IMR-90 (cell line): ENCODE data around the gene NOP9. TPM values are rescaled to one million over a fixed set of nuclear protein-coding genes. Genes with fewer than 3 reads are reported as not detected.

Experiments used
- ATAC-seq: fragments of 200-7000 bp; cut with Tn5 transposase; 2 replicates; pipeline ENCODE4 v1.9.1; 2020; ENCODE audit warnings: low read depth, mild to moderate bottlenecking, moderate library complexity
- BruUV-seq: library from RNA; stranded (reverse); fragments of 400-500 nt; replicated peaks from 2 replicates; lab custom pipeline; 2021; lab: Mats Ljungman, UMichigan
- CTCF ChIA-PET: fragments of 300-600 bp; formaldehyde crosslinking; extraction: SDS; loops from one replicate; lab custom pipeline; 2021; ENCODE audit warnings: antibody characterized with exemption; lab: Yijun Ruan, JAX
- POLR2A ChIA-PET: fragments of 300-600 bp; sonication (Branson Sonifier 250); formaldehyde crosslinking; loops from one replicate; lab custom pipeline; 2022; ENCODE audit warnings: antibody characterized with exemption; ENCODE audit not compliant: unreplicated experiment; lab: Charles Lee
- DNase-seq: peaks from one replicate; pipeline ENCODE4 v3.0.0; 2013
- H2AFZ ChIP-seq: replicated peaks from 2 replicates; pipeline ENCODE3; 2013; ENCODE audit warnings: low read length, mild to moderate bottlenecking; ENCODE audit not compliant: poor library complexity
- H2AK5ac ChIP-seq: 2 replicates; pipeline ENCODE4 v1.6.1; 2013; ENCODE audit warnings: low read depth, low read length, inconsistent platforms
- H2AK9ac ChIP-seq: replicated peaks from 2 replicates; pipeline ENCODE3; 2013; ENCODE audit warnings: mild to moderate bottlenecking, low read depth, low read length, moderate library complexity; ENCODE audit not compliant: poor library complexity
- H2BK120ac ChIP-seq: 2 replicates; pipeline ENCODE4 v1.6.1; 2013; ENCODE audit warnings: low read depth, low read length, inconsistent platforms
- H2BK15ac ChIP-seq: 3 replicates; pipeline ENCODE4 v1.6.1; 2013; ENCODE audit warnings: low read depth, low read length, inconsistent platforms
- H2BK20ac ChIP-seq: 2 replicates; pipeline ENCODE4 v1.6.1; 2013; ENCODE audit warnings: low read depth, mild to moderate bottlenecking, inconsistent platforms, low read length, moderate library complexity
- H2BK5ac ChIP-seq: 2 replicates; pipeline ENCODE4 v1.6.1; 2013; ENCODE audit warnings: mild to moderate bottlenecking, low read depth, low read length, inconsistent platforms; ENCODE audit not compliant: poor library complexity, severe bottlenecking
- H3K14ac ChIP-seq: replicated peaks from 2 replicates; pipeline ENCODE4 v1.6.1; 2013; ENCODE audit warnings: low read depth, low read length, inconsistent platforms
- H3K18ac ChIP-seq: 2 replicates; pipeline ENCODE4 v1.6.1; 2013; ENCODE audit warnings: low read depth, low read length, control low read depth
- H3K23ac ChIP-seq: 2 replicates; pipeline ENCODE4 v1.6.1; 2013; ENCODE audit warnings: low read depth, low read length, inconsistent platforms
- H3K27ac ChIP-seq: 2 replicates; pipeline ENCODE4 v1.5.1; 2013; ENCODE audit warnings: mild to moderate bottlenecking, control low read depth, low read length; ENCODE audit not compliant: insufficient read depth
- H3K27me3 ChIP-seq: 2 replicates; pipeline ENCODE4 v1.6.1; 2013; ENCODE audit warnings: low read length; ENCODE audit not compliant: control insufficient read depth, insufficient read depth
- H3K36me3 ChIP-seq: 2 replicates; pipeline ENCODE4 v1.6.1; 2013; ENCODE audit warnings: low read length, mixed read lengths; ENCODE audit not compliant: control insufficient read depth, insufficient read depth
- H3K4ac ChIP-seq: 2 replicates; pipeline ENCODE4 v1.6.1; 2013; ENCODE audit warnings: low read depth, low read length, inconsistent platforms
- H3K4me1 ChIP-seq: 2 replicates; pipeline ENCODE4 v1.6.1; 2013; ENCODE audit warnings: low read length, mixed read lengths; ENCODE audit not compliant: control insufficient read depth, insufficient read depth
- H3K4me2 ChIP-seq: 2 replicates; pipeline ENCODE4 v1.6.1; 2013; ENCODE audit warnings: low read depth, mild to moderate bottlenecking, control low read depth, low read length, moderate library complexity
- H3K4me3 ChIP-seq: 2 replicates; pipeline ENCODE4 v1.5.1; 2013; ENCODE audit warnings: low read depth, mild to moderate bottlenecking, control low read depth, low read length, moderate library complexity; ENCODE audit not compliant: insufficient read depth
- H3K56ac ChIP-seq: 2 replicates; pipeline ENCODE4 v1.6.1; 2013; ENCODE audit warnings: low read length, inconsistent platforms; ENCODE audit not compliant: insufficient read depth; ENCODE audit errors: extremely low read depth
- H3K79me1 ChIP-seq, 2 experiments: 2 replicates each; pipeline ENCODE4 v1.6.1; 2013; ENCODE audit warnings: low read length in 2 of 2, inconsistent platforms in 1 of 2, low read depth in 1 of 2
- H3K9ac ChIP-seq: 2 replicates; pipeline ENCODE4 v1.6.1; 2013; ENCODE audit warnings: low read depth, low read length, control low read depth
- H3K9me1 ChIP-seq: 2 replicates; pipeline ENCODE4 v1.6.1; 2013; ENCODE audit warnings: low read length, inconsistent platforms; ENCODE audit not compliant: insufficient read depth
- H3K9me3 ChIP-seq: 2 replicates; pipeline ENCODE4 v1.6.1; 2013; ENCODE audit warnings: low read length; ENCODE audit not compliant: control insufficient read depth, insufficient read depth
- H4K20me1 ChIP-seq: 2 replicates; pipeline ENCODE4 v1.6.1; 2013; ENCODE audit warnings: low read length, inconsistent platforms; ENCODE audit not compliant: insufficient read depth
- H4K5ac ChIP-seq: 2 replicates; pipeline ENCODE4 v1.6.1; 2013; ENCODE audit warnings: mild to moderate bottlenecking, low read depth, low read length, control low read depth
- H4K8ac ChIP-seq, 2 experiments: 2 replicates each; pipeline ENCODE4 v1.6.1; 2013; ENCODE audit warnings: low read depth in 2 of 2, low read length in 2 of 2, control low read depth in 1 of 2, inconsistent platforms in 1 of 2
- H4K91ac ChIP-seq: 2 replicates; pipeline ENCODE4 v1.6.1; 2013; ENCODE audit warnings: low read depth, low read length, inconsistent platforms; ENCODE audit not compliant: insufficient read depth
- BHLHE40 ChIP-seq: fragments of 150-350 bp; IDR thresholded peaks from 2 replicates; pipeline ENCODE4 v1.6.1; 2016; ENCODE audit warnings: mild to moderate bottlenecking, low read depth, low read length
- CEBPB ChIP-seq: IDR thresholded peaks from 2 replicates; pipeline ENCODE4 v1.6.1; 2012; ENCODE audit warnings: low read depth, low read length, improper control_type of control experiment
- CHD1 ChIP-seq: IDR thresholded peaks from 2 replicates; pipeline ENCODE4 v1.6.1; 2012; ENCODE audit warnings: low read depth, low read length, improper control_type of control experiment
- ELK1 ChIP-seq: fragments of 150-350 bp; IDR thresholded peaks from 2 replicates; pipeline ENCODE4 v1.6.1; 2016; ENCODE audit warnings: low read depth, mild to moderate bottlenecking, low read length, moderate library complexity, borderline replicate concordance
- FOS ChIP-seq: fragments of 150-350 bp; IDR thresholded peaks from 2 replicates; pipeline ENCODE4 v1.6.1; 2016; ENCODE audit warnings: low read depth, low read length
- MAFK ChIP-seq: IDR thresholded peaks from 2 replicates; pipeline ENCODE4 v1.6.1; 2012; ENCODE audit warnings: low read depth, low read length, improper control_type of control experiment
- MAZ ChIP-seq: IDR thresholded peaks from 2 replicates; pipeline ENCODE4 v1.6.1; 2012; ENCODE audit warnings: low read depth, mild to moderate bottlenecking, low read length, improper control_type of control experiment, moderate library complexity, borderline replicate concordance
- MXI1 ChIP-seq: IDR thresholded peaks from 2 replicates; pipeline ENCODE4 v1.6.1; 2012; ENCODE audit warnings: low read depth, mild to moderate bottlenecking, low read length, moderate library complexity, borderline replicate concordance
- NFE2L2 ChIP-seq: fragments of 150-350 bp; IDR thresholded peaks from 2 replicates; pipeline ENCODE4 v1.6.1; 2016; ENCODE audit warnings: low read depth, mild to moderate bottlenecking, low read length
- POLR2A ChIP-seq: IDR thresholded peaks from 2 replicates; pipeline ENCODE4 v1.6.1; 2012; ENCODE audit warnings: mild to moderate bottlenecking, low read depth, low read length
- RAD21 ChIP-seq: IDR thresholded peaks from 2 replicates; pipeline ENCODE4 v1.6.1; 2012; ENCODE audit warnings: low read length, improper control_type of control experiment
- RCOR1 ChIP-seq: IDR thresholded peaks from 2 replicates; pipeline ENCODE4 v1.6.1; 2012; ENCODE audit warnings: mild to moderate bottlenecking, low read length, improper control_type of control experiment; ENCODE audit not compliant: insufficient replicate concordance
- RFX5 ChIP-seq: IDR thresholded peaks from 2 replicates; pipeline ENCODE4 v1.8.0; 2012; ENCODE audit warnings: low read depth, mild to moderate bottlenecking, low read length, moderate library complexity
- SMC3 ChIP-seq: fragments of 150-350 bp; IDR thresholded peaks from 2 replicates; pipeline ENCODE4 v1.6.1; 2016; ENCODE audit warnings: low read depth, mild to moderate bottlenecking, antibody characterized with exemption, low read length, moderate library complexity
- whole genome bisulfite sequencing, 2 experiments: methylation state at CpG; one replicate each; pipeline versions ENCODE4 v1.1.5 to v1.1.7; 2013; ENCODE audit warnings: missing lambda C conversion rate in 2 of 2; ENCODE audit not compliant: insufficient read length in 1 of 2; ENCODE audit errors: extremely low coverage in 2 of 2; 5-methylcytosine and 5-hydroxymethylcytosine counted together
- dilution Hi-C: fragments of 300-500 bp; cut with HindIII; formaldehyde crosslinking; loops from one replicate; pipeline ENCODE4 v1.14.3; 2018; ENCODE audit warnings: low sequenced_read_pairs; ENCODE audit not compliant: unreplicated experiment
- in situ Hi-C: fragments of 300-500 bp; cut with MboI; formaldehyde crosslinking; loops from 3 replicates; pipeline ENCODE4 v1.14.3; 2019; ENCODE audit warnings: low sequenced_read_pairs, inconsistent platforms, mixed read lengths
- intact Hi-C: fragments of 100-400 bp; cut with micrococcal nuclease; formaldehyde crosslinking; loops from 2 replicates; pipeline ENCODE4 v1.10.0; 2022
- polyA plus RNA-seq, 3 experiments: library from polyadenylated mRNA; depleted of rRNA; stranded (reverse); fragments of >200 nt; gene quantifications; 2 replicates each; pipeline ENCODE4 v1.2.3, GENCODE V29; 2012; ENCODE audit warnings: low replicate concordance in 1 of 3
- total RNA-seq: library from RNA; depleted of rRNA; stranded (reverse); fragments of >200 nt; gene quantifications from 2 replicates; pipeline ENCODE4 v1.2.3, GENCODE V29; 2012
- TF ChIP-seq, protein P1 (sequence below): fragments of 150-350 bp; IDR thresholded peaks from 2 replicates; pipeline ENCODE4 v1.6.1; 2017; ENCODE audit warnings: mild to moderate bottlenecking, antibody characterized with exemption, low read length, low read depth
- TF ChIP-seq, protein P2 (sequence below): conservative IDR thresholded peaks from 2 replicates; pipeline ENCODE4 v1.5.1; 2012; ENCODE audit warnings: mild to moderate bottlenecking, low read depth, low read length, improper control_type of control experiment

The NOP9 gene
- total and polyA plus RNA-seq, 2 of the 4 experiments (the other 2 are of a cell fraction) = 11.8 to 25.8 TPM

GRCh38 chr14:24255438-24255837 lies 44.2 kb upstream of the NOP9 start:
- Histone ChIP-seq H3K23ac (no peak overlapping the region), H4K5ac (no peak overlapping the region), H4K8ac (no peak overlapping the region), H4K91ac (no peak overlapping the region), H4K20me1 (no peaks in the 10 kb centered on the region), H3K27ac (no peak overlapping the region), H3K56ac (no peak overlapping the region), H2BK5ac (no peak overlapping the region), H2AK5ac (no peak overlapping the region), H2AFZ (no peak overlapping the region), H3K4me1 (peaks cover 22% of the 10 kb centered on the region), H3K4ac (no peak overlapping the region), H3K9me1 (peaks cover 38% of the 10 kb centered on the region), H3K27me3 (no peaks in the 10 kb centered on the region), H3K4me3 (no peak overlapping the region), H2BK120ac (no peak overlapping the region), H3K36me3 (peaks cover 2% of the 10 kb centered on the region; the same call in 1 of the 2 replicates), H3K4me2 (no peak overlapping the region), H3K79me1 (peaks cover 0 to 2% of the 10 kb centered on the region in 2 experiments; a peak in 1 of 4 replicates), H3K9ac (no peak overlapping the region), H3K9me3 (no peaks in the 10 kb centered on the region), H3K18ac (no peak overlapping the region), H3K14ac (no peak overlapping the region), H2BK20ac (no peak overlapping the region), H2AK9ac (no peak overlapping the region), H2BK15ac (no peak overlapping the region)
- dilution Hi-C loops (no loop called here), in situ Hi-C loops (no loop called here), intact Hi-C loops (no loop called here)
- DNase-seq (no peak), ATAC-seq (no peak)
- no TSS peak for BruUV-seq
- CTCF ChIA-PET = no interaction called here
- TF ChIP-seq MXI1 (no peak), BHLHE40 (no peak), CHD1 (no peak), RFX5 (no peak), MAZ (no peak), ELK1 (no peak), RCOR1 (no peak), FOS (no peak), RAD21 (no peak), SMC3 (no peak), CEBPB (no peak), MAFK (no peak), NFE2L2 (no peak), POLR2A (no peak)
- TF ChIP-seq, protein P1, sequence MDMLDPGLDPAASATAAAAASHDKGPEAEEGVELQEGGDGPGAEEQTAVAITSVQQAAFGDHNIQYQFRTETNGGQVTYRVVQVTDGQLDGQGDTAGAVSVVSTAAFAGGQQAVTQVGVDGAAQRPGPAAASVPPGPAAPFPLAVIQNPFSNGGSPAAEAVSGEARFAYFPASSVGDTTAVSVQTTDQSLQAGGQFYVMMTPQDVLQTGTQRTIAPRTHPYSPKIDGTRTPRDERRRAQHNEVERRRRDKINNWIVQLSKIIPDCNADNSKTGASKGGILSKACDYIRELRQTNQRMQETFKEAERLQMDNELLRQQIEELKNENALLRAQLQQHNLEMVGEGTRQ = no peak
- TF ChIP-seq, protein P2, sequence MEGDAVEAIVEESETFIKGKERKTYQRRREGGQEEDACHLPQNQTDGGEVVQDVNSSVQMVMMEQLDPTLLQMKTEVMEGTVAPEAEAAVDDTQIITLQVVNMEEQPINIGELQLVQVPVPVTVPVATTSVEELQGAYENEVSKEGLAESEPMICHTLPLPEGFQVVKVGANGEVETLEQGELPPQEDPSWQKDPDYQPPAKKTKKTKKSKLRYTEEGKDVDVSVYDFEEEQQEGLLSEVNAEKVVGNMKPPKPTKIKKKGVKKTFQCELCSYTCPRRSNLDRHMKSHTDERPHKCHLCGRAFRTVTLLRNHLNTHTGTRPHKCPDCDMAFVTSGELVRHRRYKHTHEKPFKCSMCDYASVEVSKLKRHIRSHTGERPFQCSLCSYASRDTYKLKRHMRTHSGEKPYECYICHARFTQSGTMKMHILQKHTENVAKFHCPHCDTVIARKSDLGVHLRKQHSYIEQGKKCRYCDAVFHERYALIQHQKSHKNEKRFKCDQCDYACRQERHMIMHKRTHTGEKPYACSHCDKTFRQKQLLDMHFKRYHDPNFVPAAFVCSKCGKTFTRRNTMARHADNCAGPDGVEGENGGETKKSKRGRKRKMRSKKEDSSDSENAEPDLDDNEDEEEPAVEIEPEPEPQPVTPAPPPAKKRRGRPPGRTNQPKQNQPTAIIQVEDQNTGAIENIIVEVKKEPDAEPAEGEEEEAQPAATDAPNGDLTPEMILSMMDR = no peak
- 80% methylated on average over 3 of the region's 8 CpGs; no CpG with 5 or more reads in 1 of the 2 experiments for WGBS, 2 experiments
- POLR2A ChIA-PET = no interaction called here
